Measurements from ENCODE around the gene CFAP299.
A peak's percentile ranks its signal among the peaks of the same experiment; 100 is the strongest.

The CFAP299 gene

GRCh38 chr4:80986011-80986410 lies 650.5 kb downstream of the CFAP299 start:
- in situ Hi-C loops (cut with HindIII; ENCODE audit: low pct_ligation_motif_present, low sequenced_read_pairs): no loop called here
- Histone ChIP-seq H3K27me3 (replicated peaks) (no peaks in the 10 kb centered on the region), H3K36me3 (replicated peaks) (no peaks in the 10 kb centered on the region), H3K4me3 (ENCODE audit: low read depth, low read length) (no peak overlapping the region), H3K27ac (no peak overlapping the region)
- TF ChIP-seq CTCF (IDR thresholded peaks at IDR 0.05; ENCODE audit: low read depth, low read length, missing control alignments): no peak
- no peak for DNase-seq

DNA sequence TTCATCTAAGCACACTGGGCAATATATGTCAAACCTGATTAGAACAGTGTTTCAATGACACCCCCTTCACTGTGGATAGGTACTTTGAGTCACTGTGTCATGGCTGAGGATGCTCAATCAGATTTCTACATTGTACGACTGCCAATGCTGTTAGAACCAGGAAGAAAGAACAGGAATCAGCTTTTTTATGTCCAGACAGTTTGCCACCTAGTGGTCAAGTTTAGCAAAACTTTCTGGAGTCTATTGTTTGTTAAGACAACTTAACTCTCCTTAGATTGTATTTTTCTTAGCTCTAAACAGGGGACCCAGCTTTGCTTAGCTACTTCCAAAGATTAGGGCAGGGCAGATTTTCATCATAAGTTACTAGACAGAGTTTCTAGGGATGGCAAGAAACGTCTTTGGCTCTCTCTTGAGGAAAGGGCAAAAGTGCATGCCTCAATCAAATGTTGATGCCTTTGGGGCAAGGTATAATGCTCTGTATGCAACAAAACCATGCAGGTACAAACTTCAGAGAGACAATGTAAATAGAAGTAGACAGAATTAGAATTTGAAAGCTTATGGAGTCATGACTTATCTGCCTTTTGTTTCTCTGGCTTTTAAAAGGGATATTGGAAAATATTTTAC lies 654.5 kb downstream of the CFAP299 start:
- Histone ChIP-seq H3K4me3 (ENCODE audit: low read depth, low read length) (no peak overlapping the region), H3K36me3 (replicated peaks) (no peaks in the 10 kb centered on the region), H3K27me3 (replicated peaks) (no peaks in the 10 kb centered on the region), H3K27ac (no peak overlapping the region)
- peak; percentile 63 for TF ChIP-seq CTCF (IDR thresholded peaks at IDR 0.05; ENCODE audit: low read depth, low read length, missing control alignments)
- DNase-seq: peak; percentile 59
- in situ Hi-C loops (cut with HindIII; ENCODE audit: low pct_ligation_motif_present, low sequenced_read_pairs): no loop called here

- TF ChIP-seq CTCF (IDR thresholded peaks at IDR 0.05; ENCODE audit: low read depth, low read length, missing control alignments): no peak
- Histone ChIP-seq H3K27me3 (replicated peaks) (no peaks in the 10 kb centered on the region), H3K36me3 (replicated peaks) (no peaks in the 10 kb centered on the region), H3K4me3 (ENCODE audit: low read depth, low read length) (no peak overlapping the region), H3K27ac (no peak overlapping the region)
- in situ Hi-C loops (cut with HindIII; ENCODE audit: low pct_ligation_motif_present, low sequenced_read_pairs): no loop called here
- no peak for DNase-seq
Measured at GRCh38 chr4:80990851-80991250, 655.3 kb downstream of the CFAP299 start.

GRCh38 chr4:80999943-81000342 lies 664.4 kb downstream of the CFAP299 start:
- no peak for DNase-seq
- in situ Hi-C loops (cut with HindIII; ENCODE audit: low pct_ligation_motif_present, low sequenced_read_pairs): no loop called here
- no peaks in the 10 kb centered on the region for H3K36me3 ChIP-seq (replicated peaks)
- no peaks in the 10 kb centered on the region for H3K27me3 ChIP-seq (replicated peaks)
- no peak overlapping the region for H3K27ac ChIP-seq
- no peak overlapping the region for H3K4me3 ChIP-seq (ENCODE audit: low read depth, low read length)
- TF ChIP-seq CTCF (IDR thresholded peaks at IDR 0.05; ENCODE audit: low read depth, low read length, missing control alignments): no peak

DNA sequence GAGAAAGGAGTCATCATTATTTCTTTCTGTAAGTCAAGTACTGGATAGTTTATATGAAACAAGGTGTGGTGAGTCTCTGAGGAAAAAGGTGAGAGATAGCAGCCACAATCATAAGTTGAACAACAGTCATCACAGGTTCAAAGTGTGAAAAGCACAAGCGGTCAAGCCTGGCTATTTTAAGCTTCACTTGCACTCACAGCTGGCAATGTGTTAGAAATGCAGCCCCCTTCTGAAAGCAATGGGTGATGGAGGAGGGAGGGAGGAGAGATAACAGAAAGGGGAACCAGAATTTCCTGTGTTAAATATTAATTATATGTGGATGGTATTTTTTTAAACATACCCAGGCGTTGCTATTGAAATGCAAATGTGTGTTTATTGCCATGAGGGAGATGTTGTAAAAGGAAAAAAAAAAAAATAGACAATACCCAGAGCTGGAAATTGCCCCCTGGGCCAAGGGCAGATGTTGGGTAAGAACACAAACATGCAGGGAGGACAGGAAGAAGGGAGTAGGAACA lies 668.1 kb downstream of the CFAP299 start:
- H3K27me3 ChIP-seq (replicated peaks): no peaks in the 10 kb centered on the region
- DNase-seq: no peak
- H3K4me3 ChIP-seq (ENCODE audit: low read depth, low read length): no peak overlapping the region
- no peak overlapping the region for H3K27ac ChIP-seq
- H3K36me3 ChIP-seq (replicated peaks): no peaks in the 10 kb centered on the region
- in situ Hi-C loops (cut with HindIII; ENCODE audit: low pct_ligation_motif_present, low sequenced_read_pairs): no loop called here
- TF ChIP-seq CTCF (IDR thresholded peaks at IDR 0.05; ENCODE audit: low read depth, low read length, missing control alignments): no peak

GRCh38 chr4:81007417-81007816 lies 671.9 kb downstream of the CFAP299 start:
- H3K27me3 ChIP-seq (replicated peaks): no peaks in the 10 kb centered on the region
- DNase-seq: no peak
- H3K36me3 ChIP-seq (replicated peaks): no peaks in the 10 kb centered on the region
- no peak for TF ChIP-seq CTCF (IDR thresholded peaks at IDR 0.05; ENCODE audit: low read depth, low read length, missing control alignments)
- H3K4me3 ChIP-seq (ENCODE audit: low read depth, low read length): no peak overlapping the region
- in situ Hi-C loops (cut with HindIII; ENCODE audit: low pct_ligation_motif_present, low sequenced_read_pairs): no loop called here
- no peak overlapping the region for H3K27ac ChIP-seq

All from brain microvascular endothelial cell (primary cell).